MM.1S (cell line): ENCODE results near the gene FBP2.

Experiments
- EZH2phosphoT487 ChIP-seq: fragments of 300-600 bp; sonication (generic); IDR thresholded peaks from 2 replicates; pipeline ENCODE4 v1.6.1; 2018; ENCODE audit warnings: antibody characterized with exemption, low read length
- TF ChIP-seq, protein P1 (sequence below): fragments of 300-600 bp; sonication (generic); IDR thresholded peaks from 2 replicates; pipeline ENCODE4 v1.5.1; 2016; ENCODE audit warnings: antibody characterized with exemption, low read length, mixed read lengths

DNA sequence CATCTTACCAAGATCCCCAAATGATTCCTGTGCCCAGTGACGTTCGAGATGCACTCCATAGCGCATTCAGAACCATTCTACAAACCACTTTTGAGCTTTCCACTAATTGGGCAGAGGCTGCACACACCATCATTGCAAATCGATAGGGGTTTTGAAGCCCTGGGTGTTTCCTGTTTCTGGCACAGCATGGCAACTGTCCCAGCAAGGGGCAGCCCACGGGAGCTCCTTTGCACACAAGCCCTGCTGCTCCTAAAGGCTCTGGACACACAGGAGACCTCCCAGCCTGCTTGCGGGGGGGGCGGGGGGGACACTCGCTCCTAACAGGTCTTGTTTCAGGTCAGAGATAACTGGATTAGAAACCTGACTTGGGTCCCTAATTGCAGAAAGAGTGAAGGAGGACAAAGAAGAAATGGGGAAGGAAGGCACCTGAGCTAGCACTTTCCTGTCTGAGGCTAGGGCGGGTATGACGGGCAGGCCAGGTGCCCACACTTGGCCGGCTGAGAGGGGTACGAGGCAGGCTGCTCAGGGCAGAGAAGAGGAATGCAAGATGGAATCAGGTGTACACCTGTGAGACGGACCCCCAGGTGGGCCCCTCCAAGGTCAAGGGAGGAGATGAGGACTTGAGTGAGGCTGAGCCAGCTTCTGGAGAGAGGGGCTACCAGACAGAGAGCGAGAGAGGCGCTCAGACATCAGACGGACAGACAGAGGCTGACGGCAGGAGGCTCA is 44.9 kb upstream of the FBP2 start:
- TF ChIP-seq, protein P1, sequence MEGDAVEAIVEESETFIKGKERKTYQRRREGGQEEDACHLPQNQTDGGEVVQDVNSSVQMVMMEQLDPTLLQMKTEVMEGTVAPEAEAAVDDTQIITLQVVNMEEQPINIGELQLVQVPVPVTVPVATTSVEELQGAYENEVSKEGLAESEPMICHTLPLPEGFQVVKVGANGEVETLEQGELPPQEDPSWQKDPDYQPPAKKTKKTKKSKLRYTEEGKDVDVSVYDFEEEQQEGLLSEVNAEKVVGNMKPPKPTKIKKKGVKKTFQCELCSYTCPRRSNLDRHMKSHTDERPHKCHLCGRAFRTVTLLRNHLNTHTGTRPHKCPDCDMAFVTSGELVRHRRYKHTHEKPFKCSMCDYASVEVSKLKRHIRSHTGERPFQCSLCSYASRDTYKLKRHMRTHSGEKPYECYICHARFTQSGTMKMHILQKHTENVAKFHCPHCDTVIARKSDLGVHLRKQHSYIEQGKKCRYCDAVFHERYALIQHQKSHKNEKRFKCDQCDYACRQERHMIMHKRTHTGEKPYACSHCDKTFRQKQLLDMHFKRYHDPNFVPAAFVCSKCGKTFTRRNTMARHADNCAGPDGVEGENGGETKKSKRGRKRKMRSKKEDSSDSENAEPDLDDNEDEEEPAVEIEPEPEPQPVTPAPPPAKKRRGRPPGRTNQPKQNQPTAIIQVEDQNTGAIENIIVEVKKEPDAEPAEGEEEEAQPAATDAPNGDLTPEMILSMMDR = no peak
- no peak for TF ChIP-seq EZH2phosphoT487
